H1 (cell line): ENCODE data around the gene MYCBP2. TPM values are rescaled to one million over a fixed set of nuclear protein-coding genes. Genes with fewer than 3 reads are reported as not detected.

Experiments used
- CBX5 ChIP-seq: fragments of 300-800, 300-1000 bp; sonication (generic); IDR thresholded peaks from 2 replicates; pipeline ENCODE4 v1.7.1; 2016; ENCODE audit warnings: antibody characterized with exemption, low read length, low read depth
- EZH2 ChIP-seq: fragments of 200-600 bp; sonication (generic); IDR thresholded peaks from 2 replicates; pipeline ENCODE4 v1.7.1; 2012; ENCODE audit warnings: low read depth, mild to moderate bottlenecking, moderate library complexity, low read length, inconsistent platforms; ENCODE audit not compliant: severe bottlenecking
- HDAC2 ChIP-seq, 2 experiments: fragments of 300-600 bp in 1 of 2; sonication (generic) in 1 of 2; IDR thresholded peaks; 2 replicates each; pipeline ENCODE4 v1.6.1; 2011 to 2012; ENCODE audit warnings: low read depth in 2 of 2, low read length in 2 of 2, mild to moderate bottlenecking in 2 of 2, moderate library complexity in 2 of 2, borderline replicate concordance in 1 of 2, inconsistent platforms in 1 of 2
- KDM1A ChIP-seq: fragments of 200-600, 300-600 bp; sonication (generic); IDR thresholded peaks from 2 replicates; pipeline ENCODE4 v1.7.1; 2016; ENCODE audit warnings: mild to moderate bottlenecking, low read length, borderline replicate concordance
- KDM4A ChIP-seq: IDR thresholded peaks from one replicate; pipeline ENCODE4 v1.7.1; 2012; ENCODE audit warnings: low read depth, mild to moderate bottlenecking, moderate library complexity, low read length, inconsistent platforms; ENCODE audit not compliant: severe bottlenecking
- RXRA ChIP-seq: IDR thresholded peaks from 2 replicates; pipeline ENCODE4 v1.6.1; 2011; ENCODE audit warnings: low read depth, mild to moderate bottlenecking, low read length, moderate library complexity; ENCODE audit not compliant: insufficient read depth
- polyA plus RNA-seq, 7 experiments: library from polyadenylated mRNA; depleted of rRNA in 3 of 7; stranded (reverse) in 5 of 7; unstranded in 2 of 7; fragments of >200 nt in 5 of 7; fragments of 200-250 nt in 2 of 7; gene quantifications; 1 replicate in 5 of 7; 2 replicates in 1 of 7; 4 replicates in 1 of 7; pipeline versions ENCODE4 v1.2.1 to v1.2.3, GENCODE V29; 2011 to 2013; ENCODE audit warnings: missing spikeins in 2 of 7, mixed read lengths in 2 of 7
- total RNA-seq: library from RNA; stranded (reverse); fragmentation: NEBNext Ultra II Directional; extraction: Animal tissue kit (Norgen Biotek cat#: 25700); gene quantifications from 2 replicates; pipeline ENCODE4 v1.2.1, GENCODE V29; 2021

Gene MYCBP2
- total and polyA plus RNA-seq, 2 of the 8 experiments (the other 6 are each of a cell fraction or from before 2014, with no cell fraction given) = 19.0 to 52.1 TPM

DNA sequence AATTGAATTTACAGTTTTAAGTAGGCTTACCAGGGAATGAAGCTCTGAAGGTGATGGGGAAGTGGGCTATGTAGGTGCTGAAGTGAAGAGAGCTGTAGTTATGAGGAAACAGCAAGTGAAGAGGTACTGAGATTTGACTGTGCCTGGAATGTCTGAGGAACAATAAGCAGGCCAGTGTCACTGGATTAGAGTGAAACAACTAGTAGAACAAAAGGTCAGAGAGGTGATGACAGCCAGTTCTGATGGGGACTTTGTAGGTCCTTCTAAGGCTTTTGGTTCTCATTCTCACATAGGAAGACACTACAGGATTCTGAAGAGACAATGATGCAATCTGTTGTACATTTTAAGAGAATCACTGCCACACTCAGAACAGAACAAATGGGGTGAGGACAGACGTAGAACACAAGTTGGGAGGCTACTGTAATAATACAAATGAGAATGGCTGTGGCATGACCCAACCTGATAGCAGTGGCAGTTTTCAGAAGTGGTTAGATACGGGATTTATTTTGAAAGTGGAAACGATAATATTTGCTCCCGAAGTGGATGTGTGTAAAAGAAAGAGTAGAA lies 130.8 kb downstream of the MYCBP2 start (continued):
- TF ChIP-seq KDM1A (no peak), CBX5 (no peak), HDAC2 (IDR thresholded peaks at IDR 0.05; ENCODE audit: borderline replicate concordance in 1 of 2, low read depth in 2 of 2, low read length in 2 of 2) (no peak), RXRA (no peak), EZH2 (no peak), KDM4A (no peak)
